GM12878 (cell line): ENCODE data around the gene SOAT2. TPM values are rescaled to one million over a fixed set of nuclear protein-coding genes. Genes with fewer than 3 reads are reported as not detected.

ENCODE experiments used
- ATAC-seq: fragments of 200-7000 bp; cut with Tn5 transposase; 3 replicates; pipeline ENCODE4 v1.9.1; 2020; ENCODE audit warnings: mild to moderate bottlenecking, moderate library complexity
- BruUV-seq: library from RNA; stranded (reverse); fragments of 400-500 nt; replicated peaks from 2 replicates; lab custom pipeline; 2021; lab: Mats Ljungman, UMichigan
- CTCF ChIA-PET: fragments of 300-600 bp; sonication (Branson Sonifier 250); formaldehyde crosslinking; extraction: SDS; loops from one replicate; lab custom pipeline; 2021; ENCODE audit warnings: inconsistent platforms; lab: Yijun Ruan, JAX
- POLR2A ChIA-PET: fragments of 350-600 bp; formaldehyde crosslinking; extraction: SDS; loops from one replicate; lab custom pipeline; 2021; ENCODE audit warnings: inconsistent platforms; lab: Charles Lee
- RAD21 ChIA-PET: fragments of 300-600 bp; sonication (Branson Sonifier 250); formaldehyde crosslinking; loops from one replicate; lab custom pipeline; 2023; ENCODE audit warnings: antibody characterized with exemption; ENCODE audit not compliant: unreplicated experiment; lab: Charles Lee
- SMC1A ChIA-PET: fragments of 300-600 bp; sonication (Branson Sonifier 250); formaldehyde crosslinking; loops from one replicate; lab custom pipeline; 2023; ENCODE audit not compliant: unreplicated experiment, uncharacterized antibody; lab: Charles Lee
- DNase-seq: peaks from one replicate; pipeline ENCODE4 v3.0.0-alpha.2; 2011; ENCODE audit warnings: low read depth, low spot score
- FAIRE-seq: peaks from 3 replicates; lab custom pipeline; 2011; peaks lifted over from hg19 to GRCh38; lab: Jason Lieb, UNC
- H2AFZ ChIP-seq: 2 replicates; pipeline ENCODE4 v1.6.0; 2011; ENCODE audit warnings: low read depth, low read length, control low read depth; ENCODE audit not compliant: control insufficient read depth
- H3K27ac ChIP-seq: 2 replicates; pipeline ENCODE4 v1.5.1; 2011; ENCODE audit warnings: control low read depth; ENCODE audit not compliant: control insufficient read depth, insufficient read depth
- H3K27me3 ChIP-seq, 2 experiments: replicated peaks in 1 of 2; 2 replicates each; pipeline versions ENCODE4 v1.6.0 to v1.6.1; 2011; ENCODE audit warnings: low read length in 1 of 2; ENCODE audit not compliant: control insufficient read depth in 2 of 2, insufficient read depth in 2 of 2
- H3K36me3 ChIP-seq, 2 experiments: 2 replicates each; pipeline ENCODE4 v1.5.1; 2011; ENCODE audit warnings: low read length in 1 of 2; ENCODE audit not compliant: control insufficient read depth in 2 of 2, insufficient read depth in 2 of 2
- H3K4me1 ChIP-seq: 2 replicates; pipeline ENCODE4 v1.6.1; 2011; ENCODE audit warnings: mild to moderate bottlenecking, low read length, moderate library complexity, mixed read lengths; ENCODE audit not compliant: control insufficient read depth, insufficient read depth
- H3K4me2 ChIP-seq: 2 replicates; pipeline ENCODE4 v1.6.0; 2011; ENCODE audit warnings: control low read depth; ENCODE audit not compliant: control insufficient read depth, insufficient read depth
- H3K4me3 ChIP-seq: fragments of 200-600 bp; sonication (generic); 2 replicates; pipeline ENCODE4 v1.5.1; 2016
- H3K79me2 ChIP-seq: 2 replicates; pipeline ENCODE4 v1.6.0; 2011; ENCODE audit warnings: low read length; ENCODE audit not compliant: control insufficient read depth, insufficient read depth
- H3K9ac ChIP-seq: 2 replicates; pipeline ENCODE4 v1.8.0; 2011; ENCODE audit warnings: low read length, control low read depth, mixed read lengths; ENCODE audit not compliant: control insufficient read depth, insufficient read depth
- H3K9me3 ChIP-seq: replicated peaks from 3 replicates; pipeline ENCODE4 v1.5.1; 2011; ENCODE audit warnings: mild to moderate bottlenecking, low read length; ENCODE audit not compliant: control insufficient read depth, insufficient read depth
- H4K20me1 ChIP-seq: 2 replicates; pipeline ENCODE4 v1.6.0; 2011; ENCODE audit not compliant: control insufficient read depth, insufficient read depth
- BACH1 ChIP-seq: fragments of 450-650 bp; IDR thresholded peaks from 2 replicates; pipeline ENCODE4 v1.6.1; 2017; ENCODE audit warnings: mild to moderate bottlenecking, borderline replicate concordance
- MTA2 ChIP-seq: fragments of 450-650 bp; IDR thresholded peaks from 2 replicates; pipeline ENCODE4 v1.6.1; 2016; ENCODE audit warnings: low read depth, mild to moderate bottlenecking, moderate library complexity
- NR2C1 ChIP-seq: fragments of 450-650 bp; IDR thresholded peaks from 2 replicates; pipeline ENCODE4 v1.6.1; 2017; ENCODE audit warnings: antibody characterized with exemption, mild to moderate bottlenecking, moderate library complexity
- RB1 ChIP-seq: fragments of 450-650 bp; formaldehyde crosslinking; IDR thresholded peaks from 2 replicates; pipeline ENCODE4 v1.6.1; 2017; ENCODE audit warnings: mild to moderate bottlenecking, borderline replicate concordance
- ZBTB33 ChIP-seq: fragments of 450-650 bp; IDR thresholded peaks from 2 replicates; pipeline ENCODE4 v1.6.1; 2017; ENCODE audit warnings: mild to moderate bottlenecking
- WGBS: methylation state at CpG from one replicate; pipeline ENCODE4 v1.1.6; 2016; ENCODE audit warnings: low lambda C conversion rate; ENCODE audit not compliant: insufficient replicate concordance, insufficient coverage; ENCODE audit errors: missing lambda C conversion rate; 5-methylcytosine and 5-hydroxymethylcytosine counted together
- in situ Hi-C: fragments of 300-500 bp; cut with MboI; formaldehyde crosslinking; loops from 9 replicates; pipeline ENCODE4 v1.14.3; 2018; ENCODE audit warnings: mixed read lengths
- intact Hi-C: fragments of 100-400 bp; cut with micrococcal nuclease; formaldehyde crosslinking; loops from one replicate; pipeline ENCODE4 v1.14.2; 2022; ENCODE audit not compliant: unreplicated experiment
- polyA plus RNA-seq, 11 experiments: library from polyadenylated mRNA; depleted of rRNA in 4 of 11; unstranded in 6 of 11; stranded (reverse) in 5 of 11; fragments of >200 nt; fragmentation: Nextera tagmentation in 4 of 11; fragmentation: Illumina TruSeq in 1 of 11; extraction: Ambion mirVana in 4 of 11; extraction: Trizol in 1 of 11; gene quantifications; 1 replicate in 1 of 11; 2 replicates in 10 of 11; pipeline versions ENCODE4 v1.2.1 to v1.2.3, GENCODE V29; 2011 to 2016; ENCODE audit warnings: inconsistent platforms in 2 of 11, missing spikeins in 2 of 11, low read depth in 1 of 11
- total RNA-seq, 4 experiments: library from RNA; depleted of rRNA in 3 of 4; stranded (reverse); fragments of >200 nt in 3 of 4; fragmentation: Illumina TruSeq in 1 of 4; extraction: Trizol in 1 of 4; gene quantifications; 2 replicates each; pipeline versions ENCODE4 v1.2.1 to v1.2.3, GENCODE V29; 2013 to 2021
- TF ChIP-seq, protein P1 (sequence below): fragments of 450-650 bp; formaldehyde crosslinking; IDR thresholded peaks from 2 replicates; pipeline ENCODE4 v1.4.0; 2020; ENCODE audit warnings: mild to moderate bottlenecking, moderate library complexity

SOAT2 gene
- total and polyA plus RNA-seq, 10 of the 15 experiments (the other 5 are each of a cell fraction or from before 2014, with no cell fraction given) = 0.08 to 1.7 (median 0.69) TPM

DNA sequence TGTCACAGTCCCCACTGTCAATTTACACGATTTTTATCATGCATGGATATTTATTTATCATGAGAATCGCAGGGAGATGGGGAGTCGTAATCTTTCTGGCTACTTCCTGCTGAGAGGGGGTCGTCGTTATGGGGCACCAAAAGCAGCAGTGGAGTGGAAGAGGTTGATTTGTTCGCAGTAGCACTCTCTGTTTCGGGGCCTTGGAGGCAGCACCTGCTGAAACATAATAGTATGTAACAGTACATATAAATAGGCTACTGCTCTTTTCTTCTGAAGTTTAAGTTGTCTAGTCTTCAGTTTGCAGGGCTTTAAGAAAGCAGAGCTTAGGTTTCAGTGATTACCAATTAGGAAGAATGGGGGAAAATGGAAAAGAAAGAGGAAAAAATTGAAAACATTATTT lies 3.8 kb downstream of the SOAT2 start:
- Histone ChIP-seq H3K4me2 (no peak overlapping the region), H3K4me3 (no peak overlapping the region), H3K9ac (no peak overlapping the region), H3K36me3 (no peaks in the 10 kb centered on the region), H3K27me3 (no peaks in the 10 kb centered on the region)
- ChIA-PET RAD21 (no interaction called here), SMC1A (interaction anchor here (0.6 kb wide), 1 partner anchor 13 kb away, joined by 4 read pairs; no protein-coding TSS in a partner anchor)
- no peak for ATAC-seq
- TF ChIP-seq RB1 (no peak), NR2C1 (no peak), MTA2 (no peak), BACH1 (no peak), ZBTB33 (no peak)
- TF ChIP-seq, protein P1, sequence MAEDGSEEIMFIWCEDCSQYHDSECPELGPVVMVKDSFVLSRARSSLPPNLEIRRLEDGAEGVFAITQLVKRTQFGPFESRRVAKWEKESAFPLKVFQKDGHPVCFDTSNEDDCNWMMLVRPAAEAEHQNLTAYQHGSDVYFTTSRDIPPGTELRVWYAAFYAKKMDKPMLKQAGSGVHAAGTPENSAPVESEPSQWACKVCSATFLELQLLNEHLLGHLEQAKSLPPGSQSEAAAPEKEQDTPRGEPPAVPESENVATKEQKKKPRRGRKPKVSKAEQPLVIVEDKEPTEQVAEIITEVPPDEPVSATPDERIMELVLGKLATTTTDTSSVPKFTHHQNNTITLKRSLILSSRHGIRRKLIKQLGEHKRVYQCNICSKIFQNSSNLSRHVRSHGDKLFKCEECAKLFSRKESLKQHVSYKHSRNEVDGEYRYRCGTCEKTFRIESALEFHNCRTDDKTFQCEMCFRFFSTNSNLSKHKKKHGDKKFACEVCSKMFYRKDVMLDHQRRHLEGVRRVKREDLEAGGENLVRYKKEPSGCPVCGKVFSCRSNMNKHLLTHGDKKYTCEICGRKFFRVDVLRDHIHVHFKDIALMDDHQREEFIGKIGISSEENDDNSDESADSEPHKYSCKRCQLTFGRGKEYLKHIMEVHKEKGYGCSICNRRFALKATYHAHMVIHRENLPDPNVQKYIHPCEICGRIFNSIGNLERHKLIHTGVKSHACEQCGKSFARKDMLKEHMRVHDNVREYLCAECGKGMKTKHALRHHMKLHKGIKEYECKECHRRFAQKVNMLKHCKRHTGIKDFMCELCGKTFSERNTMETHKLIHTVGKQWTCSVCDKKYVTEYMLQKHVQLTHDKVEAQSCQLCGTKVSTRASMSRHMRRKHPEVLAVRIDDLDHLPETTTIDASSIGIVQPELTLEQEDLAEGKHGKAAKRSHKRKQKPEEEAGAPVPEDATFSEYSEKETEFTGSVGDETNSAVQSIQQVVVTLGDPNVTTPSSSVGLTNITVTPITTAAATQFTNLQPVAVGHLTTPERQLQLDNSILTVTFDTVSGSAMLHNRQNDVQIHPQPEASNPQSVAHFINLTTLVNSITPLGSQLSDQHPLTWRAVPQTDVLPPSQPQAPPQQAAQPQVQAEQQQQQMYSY (CRISPR knock-in tag) = no peak
- TF ChIP-seq, all 136 proteins: peak for 0
- no peak for FAIRE-seq
- H3K27ac ChIP-seq = no peak overlapping the region
- H3K79me2 ChIP-seq = no peaks in the 10 kb centered on the region
- no peaks in the 10 kb centered on the region for H3K9me3 ChIP-seq
- BruUV-seq = no TSS peak
- WGBS = 61% methylated on average over 7 of the region's 7 CpGs
- H3K4me1 ChIP-seq = peaks cover 19% of the 10 kb centered on the region
- intact Hi-C loops (no loop called here), in situ Hi-C loops (no loop called here)
- no peak for DNase-seq
- ChIA-PET CTCF (no interaction called here), POLR2A (no interaction called here)
- H2AFZ ChIP-seq = no peak overlapping the region
- no peaks in the 10 kb centered on the region for H4K20me1 ChIP-seq
